AG08396 (cell line): Measurements from ENCODE around the gene CFAP70.
"Not testable (repeated sequence)": the region's sequence is repeated elsewhere in the genome, so short reads cannot be mapped to it uniquely, and the experiment has no call there.

Experiments used
- DNase-seq: peaks from one replicate; pipeline ENCODE4 v3.0.0; 2012; ENCODE audit warnings: low spot score, mixed read lengths

CFAP70 gene

DNA sequence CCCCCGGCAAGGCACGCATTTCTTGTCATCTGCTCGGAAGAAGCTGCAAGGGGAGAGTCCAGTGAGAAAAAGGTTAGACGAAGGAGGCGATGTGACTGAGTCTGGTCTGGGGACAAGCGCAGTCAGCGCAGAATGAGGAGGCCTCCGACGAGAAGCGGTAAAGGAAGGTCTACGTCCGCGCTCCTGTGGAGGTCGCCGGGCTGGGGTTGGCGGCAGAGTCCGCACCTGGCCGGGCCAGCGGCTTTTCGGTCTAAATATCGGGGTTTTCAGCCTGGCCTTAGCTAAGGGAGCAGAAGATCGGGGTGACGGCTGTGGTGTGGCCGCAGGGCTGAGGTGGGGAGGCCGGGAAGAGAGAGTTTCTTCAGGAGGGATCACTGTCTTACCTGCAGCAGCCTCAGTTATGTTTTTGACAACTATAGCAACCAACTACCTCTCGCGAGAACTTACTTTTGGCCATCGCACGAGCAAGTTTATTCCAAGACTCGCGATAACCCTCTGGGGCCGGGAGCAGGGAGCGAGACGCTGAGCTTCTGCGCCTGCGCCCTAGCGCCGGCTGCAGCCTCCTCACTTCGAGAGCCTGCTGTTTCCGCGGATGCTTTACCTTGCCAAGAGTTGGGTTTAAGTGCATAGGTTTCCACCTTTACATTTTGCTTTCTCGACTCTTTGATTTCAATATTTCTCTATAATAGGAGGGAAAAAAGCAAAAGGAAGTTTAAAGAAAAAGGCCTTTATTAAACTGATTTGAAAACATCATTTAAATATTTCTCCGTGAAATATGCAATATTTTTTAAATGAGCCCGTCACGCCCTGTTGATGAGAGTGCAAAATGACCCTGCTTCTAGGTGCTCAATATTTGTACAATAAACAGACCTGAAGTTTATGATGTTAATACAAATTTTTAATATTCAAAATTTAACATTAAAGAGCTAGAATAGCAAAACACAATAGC lies at the start of gene CFAP70:
Gene CFAP70, minus strand, starts transcription at position 534 of the 949 bp plus-strand sequence. CDS start 4,068 bp downstream, outside the sequence.
- DNase-seq, result peak; percentile 97

DNA sequence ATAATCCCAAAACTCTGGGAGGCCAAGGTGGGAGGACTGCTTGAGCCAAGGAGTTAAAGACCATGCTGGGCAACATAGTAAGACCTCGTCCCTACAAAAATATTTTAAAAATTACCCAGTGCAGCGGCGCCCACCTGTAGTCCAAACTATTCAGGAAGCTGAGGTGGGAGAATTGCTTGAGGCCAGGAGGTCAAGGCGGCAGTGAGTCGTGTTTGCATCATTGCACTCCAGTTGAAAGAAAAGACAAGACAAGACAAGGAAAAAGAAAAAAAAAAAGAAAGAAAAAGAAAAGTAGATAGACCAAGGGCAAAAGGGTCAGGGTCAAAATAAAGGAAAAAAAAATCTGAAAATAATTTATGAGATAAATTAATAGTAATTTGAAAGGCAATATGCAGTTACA lies 49.4 kb upstream of the CFAP70 start:
- DNase-seq, result no peak

DNA sequence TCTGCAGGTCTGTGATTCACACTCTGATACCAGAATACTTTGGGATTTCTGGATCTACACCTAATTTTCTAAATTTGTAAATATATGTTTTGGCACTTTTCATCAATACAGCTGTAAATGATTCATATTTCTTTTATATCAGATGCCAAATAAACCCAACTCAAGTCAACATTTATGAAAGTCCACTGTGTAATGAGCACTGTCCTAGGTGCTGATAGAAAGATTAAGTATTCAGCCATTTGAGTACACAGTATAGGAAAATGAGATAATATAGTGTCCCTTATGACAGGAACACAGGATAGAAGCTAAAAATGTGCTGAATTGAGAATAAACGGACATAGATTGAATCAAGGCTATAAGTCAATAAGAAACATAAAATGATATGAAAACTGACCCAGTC lies 48.8 kb upstream of the CFAP70 start:
- DNase-seq, result no peak

DNA sequence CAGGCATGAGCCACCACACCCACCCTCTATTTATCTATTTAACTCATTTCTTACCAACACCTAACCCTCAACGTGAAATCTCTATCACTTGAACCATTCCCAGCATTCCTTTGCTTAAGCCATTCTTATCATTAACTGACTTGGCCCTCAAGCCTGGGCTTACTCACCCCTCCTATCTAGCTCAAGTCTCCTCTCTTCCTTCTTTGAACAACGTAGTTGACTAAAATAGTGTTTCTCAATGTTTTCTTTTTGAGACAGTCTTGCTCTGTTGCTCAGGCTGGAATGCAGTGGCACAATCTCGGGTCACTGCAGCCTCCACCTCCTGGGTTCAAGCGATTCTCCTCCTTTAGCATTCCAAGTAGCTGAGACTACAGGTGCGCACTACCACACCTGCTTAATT lies 48.2 kb upstream of the CFAP70 start:
- no peak for DNase-seq

DNA sequence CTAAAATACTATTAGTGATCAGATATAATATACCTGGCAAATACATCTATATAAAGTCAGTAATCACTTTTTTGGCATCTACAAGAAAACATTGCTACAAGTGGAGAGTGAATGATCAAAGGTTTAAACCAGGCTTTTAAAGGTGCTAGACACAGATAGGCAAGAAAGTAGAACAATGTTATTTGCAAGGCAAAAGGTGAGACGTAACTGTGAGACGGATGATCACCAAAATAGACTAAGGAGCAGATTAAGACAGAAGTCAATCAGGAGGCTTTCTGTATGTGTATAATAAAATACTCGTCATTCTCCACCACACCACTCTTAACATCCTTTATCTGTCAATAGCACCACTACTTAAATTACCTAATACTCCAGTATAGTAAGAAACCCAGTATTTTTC lies 46.9 kb upstream of the CFAP70 start:
- DNase-seq, result no peak

DNA sequence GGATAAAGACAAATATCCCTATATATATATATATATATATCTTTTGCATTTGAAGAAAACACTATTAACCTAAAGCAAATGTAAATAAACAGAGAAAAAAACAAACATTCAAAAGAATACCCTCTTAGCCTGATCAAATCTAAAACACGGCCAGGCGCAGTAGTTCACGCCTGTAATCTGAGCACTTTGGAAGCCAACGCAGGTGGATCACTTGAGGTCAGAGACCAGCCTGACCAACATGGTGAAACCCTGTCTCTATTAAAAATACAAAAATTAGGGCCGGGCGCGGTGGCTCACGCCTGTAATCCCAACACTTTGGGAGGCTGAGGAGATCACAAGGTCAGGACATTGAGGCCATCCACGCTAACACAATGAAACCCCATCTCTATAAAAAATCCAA lies 46.0 kb upstream of the CFAP70 start:
- no peak for DNase-seq

DNA sequence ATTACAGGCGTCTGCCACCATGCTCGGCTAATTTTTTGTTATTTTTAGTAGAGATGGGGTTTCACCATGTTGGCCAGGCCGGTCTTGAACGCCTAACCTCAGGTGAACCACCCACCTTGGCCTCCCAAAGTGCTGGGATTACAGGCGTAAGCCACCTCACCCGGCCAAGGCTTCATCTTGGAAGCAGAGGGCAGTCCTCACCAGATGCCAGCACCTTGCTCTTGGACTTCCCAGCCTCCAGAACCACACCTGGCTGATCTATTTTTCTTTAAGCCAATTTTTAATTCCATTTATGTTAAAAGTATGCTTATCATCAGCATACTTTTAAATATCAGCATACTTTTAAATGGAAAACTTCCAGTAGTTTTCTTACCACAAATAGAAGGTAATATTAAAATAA lies 43.0 kb upstream of the CFAP70 start:
- DNase-seq, result no peak

DNA sequence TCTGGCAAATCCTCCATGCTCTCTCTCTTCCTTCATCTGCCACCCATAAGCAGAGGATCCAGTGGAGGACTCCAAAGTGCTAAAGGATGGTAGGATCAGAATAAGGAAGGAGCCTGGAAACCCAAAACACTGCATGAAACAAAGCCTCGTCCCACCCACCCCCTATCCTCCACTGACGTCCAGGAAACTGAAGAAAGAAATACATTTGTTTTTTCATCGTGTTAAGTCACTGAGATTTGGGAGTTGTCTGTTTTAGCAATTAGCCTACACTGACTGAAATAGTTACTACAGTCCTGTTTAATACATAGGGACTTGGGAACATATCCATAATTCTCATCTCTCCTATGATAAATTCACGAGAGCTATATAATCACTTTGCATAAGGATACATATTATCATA lies 40.4 kb upstream of the CFAP70 start:
- DNase-seq, result no peak

DNA sequence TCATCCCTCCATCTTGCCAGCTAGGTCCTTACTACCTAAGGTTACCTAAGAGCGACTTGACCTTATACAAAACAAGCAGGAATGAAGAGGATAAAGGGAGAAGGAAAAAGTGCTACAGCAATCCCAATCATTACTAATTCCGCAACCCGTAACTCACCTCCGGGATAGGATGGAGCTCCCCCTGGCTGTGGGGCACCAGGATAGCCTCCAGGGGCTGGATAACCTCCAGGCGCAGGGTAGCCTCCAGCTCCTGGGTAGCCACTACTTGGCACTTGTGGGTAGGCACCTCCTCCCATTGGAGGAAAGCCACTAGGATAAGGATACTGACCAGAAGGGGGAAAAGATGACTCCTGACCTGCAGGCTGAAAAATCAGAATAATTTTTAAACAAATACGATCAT lies 39.4 kb upstream of the CFAP70 start:
- no peak for DNase-seq

DNA sequence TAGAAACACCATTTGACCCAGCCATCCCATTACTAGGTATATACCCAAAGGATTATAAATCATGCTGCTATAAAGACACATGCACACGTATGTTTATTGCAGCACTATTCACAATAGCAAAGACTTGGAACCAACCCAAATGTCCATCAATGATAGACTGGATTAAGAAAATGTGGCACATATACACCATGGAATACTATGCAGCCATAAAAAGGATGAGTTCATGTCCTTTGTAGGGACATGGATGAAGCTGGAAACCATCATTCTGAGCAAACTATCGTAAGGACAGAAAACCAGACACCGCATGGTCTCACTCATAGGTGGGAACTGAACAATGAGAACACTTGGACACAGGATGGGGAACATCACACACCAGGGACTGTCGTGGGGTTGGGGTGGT lies 35.7 kb upstream of the CFAP70 start:
- not testable (repeated sequence) for DNase-seq

DNA sequence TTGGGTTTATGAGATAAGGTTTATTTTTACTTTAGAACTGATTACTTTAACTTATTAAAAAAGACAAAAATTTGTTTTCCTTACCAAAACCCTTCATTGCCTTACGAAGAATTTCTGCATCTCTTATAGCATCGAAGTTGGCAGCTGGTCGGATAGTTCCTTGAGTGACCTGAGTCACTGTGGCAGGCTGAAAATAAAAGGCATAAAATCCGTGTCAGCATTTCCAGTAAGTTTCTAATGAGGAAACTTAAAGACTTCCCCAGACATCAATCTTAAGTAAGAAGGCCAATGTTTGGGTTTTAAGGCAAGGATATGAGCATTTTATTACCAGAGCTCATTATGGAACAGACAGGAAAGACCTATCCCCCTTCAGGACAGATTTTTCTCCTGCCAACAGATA lies 29.6 kb upstream of the CFAP70 start:
- DNase-seq, result no peak

DNA sequence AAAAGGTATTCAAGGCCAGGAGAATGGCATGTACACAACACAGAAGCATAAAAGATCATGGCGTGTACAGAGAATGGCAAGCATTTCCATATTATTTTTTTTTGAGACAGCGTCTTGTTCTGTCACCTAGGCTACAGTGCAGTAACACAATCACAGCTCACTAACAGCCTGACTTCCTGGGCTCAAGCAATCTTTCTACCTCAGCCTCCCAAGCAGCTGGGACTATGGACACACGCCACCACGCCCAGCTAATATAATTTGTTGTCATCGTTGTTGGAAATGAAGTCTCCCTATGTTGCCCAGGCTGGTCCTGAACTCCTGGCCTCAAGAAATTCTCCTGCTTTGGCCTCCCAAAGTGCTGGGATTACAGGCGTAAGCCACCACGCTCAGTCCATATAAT lies 27.9 kb upstream of the CFAP70 start:
- DNase-seq, result no peak

DNA sequence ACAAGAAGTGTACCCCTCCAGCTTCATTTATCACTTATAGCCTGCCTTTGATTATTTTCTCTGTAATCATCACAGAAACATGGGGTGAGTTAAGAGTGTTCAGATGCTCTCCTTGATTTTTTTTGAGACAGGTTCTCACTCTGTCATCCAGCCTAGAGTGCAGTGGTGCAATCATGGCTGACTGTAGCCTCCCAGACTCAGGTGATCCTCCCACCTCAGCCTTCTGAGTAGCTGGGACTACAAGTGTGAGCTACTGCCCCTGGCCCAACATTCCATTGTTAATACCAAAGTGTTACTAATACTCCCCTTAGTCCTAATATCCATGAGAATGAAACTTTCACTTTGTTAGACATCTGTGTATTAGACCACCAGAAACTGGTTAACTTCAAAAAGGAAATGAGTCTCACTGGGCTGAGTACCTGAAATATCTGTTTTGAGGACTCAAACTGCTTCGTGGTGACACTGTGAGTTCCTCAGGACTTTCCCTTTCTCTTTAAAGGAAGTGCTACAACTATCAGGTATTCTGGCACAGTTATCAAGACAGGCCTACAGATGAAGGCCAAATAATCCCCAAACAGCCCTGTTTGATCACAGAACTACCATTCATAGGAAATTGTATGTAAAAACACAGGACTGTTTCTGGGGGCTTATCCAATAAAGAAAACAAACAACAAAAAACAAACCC lies 20.5 kb upstream of the CFAP70 start:
- no peak for DNase-seq

DNA sequence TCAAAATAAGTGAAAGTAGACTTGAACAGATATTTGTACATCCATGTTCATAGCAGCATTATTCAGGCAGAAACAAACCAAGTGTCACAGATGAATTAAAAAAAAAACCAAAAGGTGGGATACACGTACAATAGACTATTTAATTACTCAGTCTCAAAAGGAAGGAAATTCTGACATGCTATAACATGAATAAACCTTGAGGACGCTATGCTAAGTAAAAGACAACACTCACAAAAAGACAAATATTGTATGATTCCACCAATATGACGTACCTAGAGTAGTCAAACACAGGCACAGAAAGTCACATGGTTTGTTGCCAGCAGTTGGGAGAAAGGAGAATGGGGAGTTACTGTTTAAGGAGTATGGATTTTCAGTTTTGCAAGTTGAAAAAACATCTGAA lies 18.0 kb upstream of the CFAP70 start:
- no peak for DNase-seq

DNA sequence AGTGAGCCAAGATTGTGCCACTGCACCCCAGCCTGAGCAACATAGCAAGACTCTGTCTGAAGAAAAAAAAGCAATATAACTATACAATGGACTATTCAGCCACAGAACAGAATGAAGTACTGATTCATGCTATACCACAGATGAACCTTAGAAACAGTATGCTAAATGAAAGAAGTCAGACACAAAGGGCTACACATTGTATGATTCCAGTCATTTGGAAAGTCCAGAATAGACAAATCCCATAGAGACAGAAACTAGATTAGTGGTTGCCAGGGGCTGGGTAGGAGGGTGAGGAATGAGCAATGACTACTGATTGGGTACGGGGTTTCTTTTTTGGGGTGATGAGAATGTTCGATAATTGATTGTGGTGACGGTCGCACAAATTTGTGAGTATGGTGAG lies 9.6 kb upstream of the CFAP70 start:
- DNase-seq, result no peak

DNA sequence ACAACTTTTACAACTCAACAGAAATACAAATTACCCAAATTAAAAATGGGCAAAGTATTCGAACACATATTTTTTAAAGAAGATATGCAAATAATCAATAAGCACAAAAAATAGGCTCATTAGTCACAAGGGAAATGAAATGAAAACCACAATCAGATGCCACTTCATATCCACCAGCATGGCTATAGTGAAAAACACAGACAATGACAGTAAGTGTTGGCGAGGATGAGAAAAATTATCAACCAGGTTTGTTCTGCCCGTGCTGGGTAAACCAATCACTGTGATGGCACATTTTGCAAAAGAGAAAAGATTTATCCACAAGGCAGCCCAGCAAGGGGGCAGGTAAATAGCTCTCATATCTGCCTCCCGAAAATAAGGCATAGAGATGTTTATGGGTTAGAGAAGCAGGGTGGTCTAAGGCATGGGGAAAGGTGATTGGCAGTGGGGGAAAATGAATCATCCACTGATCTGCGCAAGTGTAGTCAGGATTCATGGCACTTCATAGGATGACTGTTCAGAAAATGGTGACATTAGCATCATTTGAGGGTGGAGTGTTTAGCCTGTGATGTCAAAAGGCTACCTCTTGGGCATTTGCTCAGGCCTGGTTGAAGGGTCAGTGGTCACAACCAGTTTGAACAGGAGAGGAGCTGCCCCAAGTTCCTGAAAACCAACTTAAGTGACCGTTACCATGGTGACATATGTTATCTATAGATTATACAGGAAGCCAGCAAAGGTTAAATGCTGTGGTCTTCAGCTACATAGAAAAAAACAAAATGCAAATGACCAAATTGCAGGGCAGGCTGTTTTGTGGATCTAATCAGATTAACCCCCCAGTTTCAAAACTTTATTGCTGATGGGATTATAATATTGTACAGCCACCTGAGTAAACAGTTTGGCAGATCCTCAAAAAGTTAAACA lies 8.0 kb upstream of the CFAP70 start:
- DNase-seq, result no peak

DNA sequence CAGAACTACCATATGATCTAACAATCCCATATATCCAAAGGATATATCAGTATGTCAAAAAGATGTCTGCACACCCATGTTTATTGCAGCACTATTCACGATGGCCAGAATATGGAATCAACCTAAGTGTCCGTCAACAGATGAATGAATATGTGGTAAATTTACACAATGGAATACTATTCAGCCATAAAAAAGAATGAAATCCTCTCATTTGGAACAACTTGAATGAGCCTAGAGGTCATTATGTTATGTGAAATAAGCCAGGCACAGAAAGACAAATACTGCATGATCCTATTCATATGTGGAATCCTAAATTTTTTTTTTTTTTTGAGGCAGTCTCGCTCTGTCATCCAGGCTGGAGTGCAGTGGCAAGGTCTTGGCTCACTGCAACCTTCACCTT lies 6.3 kb upstream of the CFAP70 start:
- no peak for DNase-seq

DNA sequence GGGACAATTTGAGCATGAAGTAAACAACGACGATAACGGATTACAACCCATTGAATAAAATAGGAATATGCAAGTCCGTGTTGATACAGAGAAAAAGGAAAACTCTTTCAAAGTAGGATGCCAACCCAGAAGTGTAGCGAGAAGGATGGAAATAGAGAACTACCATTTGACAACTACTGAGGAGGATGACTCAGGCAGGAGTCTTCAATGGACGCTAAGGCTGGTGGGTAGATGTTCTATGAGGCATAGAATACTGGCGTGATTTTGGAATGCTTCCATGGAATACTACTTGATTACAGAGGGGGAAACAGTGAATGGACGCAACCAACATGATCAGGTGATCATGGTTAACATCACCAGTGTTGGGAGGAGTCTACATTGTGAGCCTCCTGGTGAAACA lies 828 bp upstream of the CFAP70 start:
- no peak for DNase-seq

DNA sequence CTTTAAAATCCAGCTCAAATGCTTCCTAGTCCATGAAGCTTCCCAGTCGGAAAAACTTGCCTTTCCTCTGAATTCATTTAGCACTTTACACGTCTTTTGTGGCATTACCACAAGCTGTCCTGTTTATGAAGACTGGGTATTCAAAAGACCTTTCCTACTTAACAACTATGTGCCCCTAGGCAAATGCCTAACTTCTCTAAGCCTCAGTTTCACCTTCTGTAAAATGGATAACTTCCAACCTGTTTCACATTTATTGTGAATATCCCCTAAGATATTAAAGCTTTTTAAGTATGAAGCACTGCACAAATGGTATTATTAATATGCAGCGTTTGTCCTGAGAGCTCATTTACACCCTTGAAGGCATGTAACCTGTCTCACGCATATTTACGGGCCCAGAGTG lies 843 bp downstream of the CFAP70 start:
- no peak for DNase-seq

DNA sequence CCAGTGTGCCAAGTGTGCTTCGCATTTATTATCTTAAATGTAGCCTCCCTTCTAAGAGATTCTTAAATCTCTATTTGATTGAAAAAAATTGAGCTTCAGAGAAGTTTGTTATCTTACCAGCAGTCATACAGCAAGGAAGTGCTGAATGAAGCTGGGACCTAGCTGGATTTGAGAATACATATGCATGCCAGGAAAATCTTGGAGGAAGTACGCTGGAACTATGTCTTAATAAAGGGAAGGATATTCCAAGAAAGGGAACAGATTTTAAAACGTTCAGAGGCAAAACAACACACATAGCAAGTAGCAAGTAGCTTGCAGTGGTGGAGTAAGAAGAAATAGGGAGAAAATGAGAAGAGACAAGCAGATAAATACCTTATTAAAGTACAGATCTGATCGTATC lies 1.5 kb downstream of the CFAP70 start:
- DNase-seq, result no peak

DNA sequence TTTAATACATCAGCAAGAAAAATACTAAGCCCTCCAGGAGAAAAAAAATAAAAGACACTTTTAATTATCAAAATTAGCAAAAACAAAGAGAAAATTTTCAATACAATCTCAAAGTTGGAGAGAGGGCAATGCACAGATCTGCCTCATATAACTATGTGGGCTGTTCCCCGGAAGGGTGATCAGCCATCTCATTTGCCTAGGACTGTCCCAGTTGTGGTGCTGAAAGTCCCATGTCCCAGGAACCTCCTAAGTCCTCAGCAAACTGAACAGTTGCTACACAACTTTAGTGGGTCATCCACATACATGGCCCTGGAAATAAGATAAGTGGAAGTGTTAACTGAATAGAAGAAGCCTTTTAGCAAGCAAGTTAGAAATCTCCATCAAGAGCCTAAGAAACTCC lies 14.4 kb downstream of the CFAP70 start:
- DNase-seq, result no peak

DNA sequence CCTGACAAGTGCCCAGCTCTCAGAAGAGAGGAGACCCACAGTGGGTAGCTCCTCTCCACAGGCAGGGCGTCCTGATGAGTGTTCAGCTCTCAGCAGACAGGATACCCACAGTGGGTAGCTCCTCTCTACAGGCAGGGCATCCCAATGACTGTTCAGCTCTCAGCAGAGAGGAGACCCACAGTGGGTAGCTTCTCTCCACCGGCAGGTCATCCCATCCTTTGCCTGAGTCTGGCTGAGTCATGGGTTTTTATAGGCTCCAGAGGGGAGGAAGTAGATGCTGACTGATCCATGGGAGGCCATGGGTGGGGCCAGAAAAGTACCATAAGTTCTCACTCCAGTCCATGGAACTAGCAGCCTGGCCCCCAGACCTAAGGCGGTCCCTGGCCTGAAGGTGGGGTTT lies 18.5 kb downstream of the CFAP70 start:
- no peak for DNase-seq
